Common myeloid progenitor, CD34-positive (primary cell): ENCODE data around the gene YTHDC1.

Experiments
- CTCF ChIA-PET: fragments of 350-600 bp; sonication (Branson Sonifier 250); formaldehyde crosslinking; loops from one replicate; lab custom pipeline; 2021; ENCODE audit warnings: antibody characterized with exemption; lab: Charles Lee
- POLR2A ChIA-PET: fragments of 350-600 bp; sonication (Branson Sonifier 250); formaldehyde crosslinking; loops from one replicate; lab custom pipeline; 2021; ENCODE audit warnings: antibody characterized with exemption; lab: Charles Lee
- DNase-seq, 3 donors: peaks; one replicate each; pipeline versions ENCODE4 v3.0.0 to v3.0.0-alpha.2; 2013
- H3K27ac ChIP-seq, 2 experiments: 1 replicate in 1 of 2; 2 replicates in 1 of 2; pipeline ENCODE4 v1.7.0; 2013; ENCODE audit warnings: inconsistent platforms in 2 of 2, low read length in 2 of 2, mild to moderate bottlenecking in 2 of 2, low read depth in 1 of 2, moderate library complexity in 1 of 2; ENCODE audit not compliant: severe bottlenecking in 2 of 2, insufficient read depth in 1 of 2, poor library complexity in 1 of 2
- H3K27me3 ChIP-seq, 5 experiments: replicated peaks in 2 of 5; 1 replicate in 3 of 5; 2 replicates in 2 of 5; pipeline versions ENCODE4 v1.6.1 to v1.7.0; 2013; ENCODE audit warnings: low read length in 4 of 5, mild to moderate bottlenecking in 2 of 5, moderate library complexity in 2 of 5, inconsistent platforms in 1 of 5; ENCODE audit not compliant: insufficient read depth in 5 of 5, control insufficient read depth in 4 of 5
- H3K36me3 ChIP-seq, 4 experiments: 1 replicate in 2 of 4; 2 replicates in 2 of 4; pipeline versions ENCODE4 v1.6.1 to v1.7.0; 2013; ENCODE audit warnings: low read length in 3 of 4, control low read depth in 1 of 4, mild to moderate bottlenecking in 1 of 4; ENCODE audit not compliant: control insufficient read depth in 4 of 4, insufficient read depth in 4 of 4
- H3K4me1 ChIP-seq, 4 experiments: 1 replicate in 3 of 4; 2 replicates in 1 of 4; pipeline versions ENCODE4 v1.6.1 to v1.7.1; 2013; ENCODE audit warnings: low read length in 3 of 4, mild to moderate bottlenecking in 3 of 4, control low read depth in 1 of 4, inconsistent platforms in 1 of 4, moderate library complexity in 1 of 4; ENCODE audit not compliant: control insufficient read depth in 4 of 4, insufficient read depth in 4 of 4; ENCODE audit errors: control extremely low read depth in 1 of 4
- H3K4me3 ChIP-seq, 7 experiments: 1 replicate in 4 of 7; 2 replicates in 3 of 7; pipeline versions ENCODE4 v1.5.1 to v1.7.0; 2013; ENCODE audit warnings: mild to moderate bottlenecking in 7 of 7, low read length in 6 of 7, moderate library complexity in 6 of 7, inconsistent platforms in 2 of 7, low read depth in 2 of 7, control low read depth in 1 of 7; ENCODE audit not compliant: insufficient read depth in 4 of 7, control insufficient read depth in 1 of 7; ENCODE audit errors: extremely low read depth in 1 of 7
- H3K9me3 ChIP-seq, 5 experiments: 1 replicate in 4 of 5; 2 replicates in 1 of 5; pipeline versions ENCODE4 v1.6.1 to v1.7.1; 2013; ENCODE audit warnings: low read length in 4 of 5, mild to moderate bottlenecking in 2 of 5, inconsistent platforms in 1 of 5, low read depth in 1 of 5, moderate library complexity in 1 of 5; ENCODE audit not compliant: control insufficient read depth in 4 of 5, insufficient read depth in 2 of 5; ENCODE audit errors: control extremely low read depth in 1 of 5
- WGBS: methylation state at CpG from one replicate; pipeline ENCODE4 v1.1.5; 2013; ENCODE audit not compliant: insufficient coverage; 5-methylcytosine and 5-hydroxymethylcytosine counted together

The YTHDC1 gene

GRCh38 chr4:68344785-68345184 is 5.1 kb downstream of the YTHDC1 start:
- 93% methylated on average over 4 of the region's 5 CpGs for WGBS
- H3K27me3 ChIP-seq = no peaks in the 10 kb centered on the region
- ChIA-PET CTCF (interaction anchor here (0.8 kb wide), 1 partner anchor 36 kb away, joined by 4 read pairs; no protein-coding TSS in a partner anchor), POLR2A (no interaction called here)
- DNase-seq = no peak
- peaks cover 2 to 8% (median 5%) of the 10 kb centered on the region in 4 experiments for H3K36me3 ChIP-seq
- H3K4me1 ChIP-seq = peaks cover 13 to 52% (median 18%) of the 10 kb centered on the region in 4 experiments
- no peak overlapping the region for H3K4me3 ChIP-seq
- H3K9me3 ChIP-seq = no peaks in the 10 kb centered on the region
- H3K27ac ChIP-seq = no peak overlapping the region

DNA sequence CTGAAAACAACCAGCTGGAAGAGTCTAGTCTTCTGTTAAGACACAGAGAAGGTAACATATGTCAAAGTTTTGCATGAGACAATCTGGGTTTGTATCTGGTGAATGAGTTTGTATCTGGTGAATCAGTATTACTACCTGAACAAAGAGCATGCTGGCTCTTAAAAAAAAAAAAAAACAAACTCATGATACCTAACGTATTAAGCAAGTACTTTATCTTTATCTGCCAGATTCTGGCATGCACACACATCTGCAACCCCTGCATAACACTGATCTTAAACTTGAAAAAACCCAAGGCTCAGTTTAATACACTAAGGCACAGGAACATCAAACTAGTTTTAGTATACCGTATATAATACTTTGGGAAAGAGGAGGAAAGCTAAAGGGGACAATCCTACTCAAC is 5.8 kb downstream of the YTHDC1 start:
- H3K4me3 ChIP-seq = no peak overlapping the region
- WGBS = 60% methylated on average over 1 of the region's 2 CpGs
- ChIA-PET POLR2A (no interaction called here), CTCF (interaction anchor here (0.8 to 1.1 kb wide), 2 partner anchors 19 to 35 kb away, joined by 4 read pairs; no protein-coding TSS in a partner anchor)
- peak in 2 of 3 donors; percentile 22 to 55 for DNase-seq
- H3K27me3 ChIP-seq = no peaks in the 10 kb centered on the region
- H3K27ac ChIP-seq = peak overlapping the region in 1 of 2 experiments; percentile 4
- H3K4me1 ChIP-seq = peaks cover 13 to 53% (median 18%) of the 10 kb centered on the region in 4 experiments
- no peaks in the 10 kb centered on the region for H3K9me3 ChIP-seq
- peaks cover 2 to 8% (median 5%) of the 10 kb centered on the region in 4 experiments for H3K36me3 ChIP-seq

DNA sequence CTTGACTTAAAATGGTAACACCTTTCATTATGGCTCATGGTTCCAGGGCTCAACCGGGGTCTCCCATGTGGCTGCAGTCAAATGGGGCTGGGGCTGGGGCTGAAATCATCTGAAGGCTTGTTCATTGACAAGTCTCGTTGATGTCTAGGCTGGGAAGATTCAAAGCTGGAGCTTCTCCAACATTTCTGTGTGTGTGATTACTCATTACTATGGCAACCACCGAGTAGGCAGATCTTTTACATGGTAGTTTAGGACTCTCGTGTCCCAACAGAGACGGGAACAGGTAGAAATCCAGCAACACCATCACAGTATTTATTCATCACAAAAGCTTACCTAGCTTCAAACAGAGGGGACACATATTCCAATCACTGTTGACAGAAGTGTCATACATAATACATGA is 7.8 kb downstream of the YTHDC1 start:
- ChIA-PET POLR2A (interaction anchor here (0.6 kb wide), 1 partner anchor 20 kb away, joined by 3 read pairs; no protein-coding TSS in a partner anchor), CTCF (no interaction called here)
- Histone ChIP-seq H3K9me3 (no peaks in the 10 kb centered on the region), H3K36me3 (peaks cover 7 to 17% (median 10%) of the 10 kb centered on the region in 4 experiments), H3K4me1 (peaks cover 3 to 35% (median 7%) of the 10 kb centered on the region in 4 experiments), H3K27ac (peak overlapping the region in 1 of 2 experiments; percentile 39), H3K27me3 (no peaks in the 10 kb centered on the region), H3K4me3 (no peak overlapping the region)
- peak in 2 of 3 donors; percentile 26 to 27 for DNase-seq
- 80% methylated on average over 1 of the region's 5 CpGs for WGBS

DNA sequence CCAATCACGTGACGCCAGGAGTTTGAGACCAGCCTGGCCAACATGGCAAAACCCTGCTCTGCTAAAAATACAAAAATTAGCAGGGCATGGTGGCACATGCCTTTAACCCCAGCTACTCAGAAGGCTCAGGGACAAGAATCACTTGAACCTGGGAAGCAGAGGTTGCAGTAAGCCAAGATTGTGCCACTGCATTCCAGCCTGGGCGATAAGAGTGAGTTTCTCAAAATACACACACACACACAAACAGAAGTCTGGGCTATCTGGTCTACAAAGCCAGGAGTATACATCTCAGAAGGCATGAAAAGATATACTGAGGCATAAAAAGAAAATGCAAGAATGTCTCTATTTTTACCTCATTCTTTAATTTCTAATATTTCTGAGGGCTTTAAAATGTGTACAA is 11.3 kb downstream of the YTHDC1 start:
- no peaks in the 10 kb centered on the region for H3K9me3 ChIP-seq
- no peaks in the 10 kb centered on the region for H3K27me3 ChIP-seq
- no peak overlapping the region for H3K27ac ChIP-seq
- H3K4me3 ChIP-seq = no peak overlapping the region
- POLR2A ChIA-PET = interaction anchor here (0.5 kb wide), 1 partner anchor 19 kb away, joined by 3 read pairs; no protein-coding TSS in a partner anchor
- peaks cover 0 to 14% (median 1%) of the 10 kb centered on the region in 4 experiments for H3K4me1 ChIP-seq
- peaks cover 9 to 38% (median 24%) of the 10 kb centered on the region in 4 experiments for H3K36me3 ChIP-seq
- CTCF ChIA-PET = interaction anchor here (1.3 kb wide), 1 partner anchor 10 kb away, joined by 3 read pairs; no protein-coding TSS in a partner anchor
- no peak for DNase-seq
- 95% methylated on average over 2 of the region's 3 CpGs for WGBS

- Histone ChIP-seq H3K4me1 (peaks cover 0 to 14% (median 1%) of the 10 kb centered on the region in 4 experiments), H3K27me3 (no peaks in the 10 kb centered on the region), H3K36me3 (peaks cover 10 to 47% (median 29%) of the 10 kb centered on the region in 4 experiments), H3K9me3 (no peaks in the 10 kb centered on the region), H3K4me3 (no peak overlapping the region), H3K27ac (no peak overlapping the region)
- POLR2A ChIA-PET = no interaction called here
- CTCF ChIA-PET = interaction anchor here (1.3 kb wide), 1 partner anchor 11 kb away, joined by 3 read pairs; no protein-coding TSS in a partner anchor
- 97% methylated on average over 5 of the region's 7 CpGs for WGBS
- no peak for DNase-seq
Measured at GRCh38 chr4:68337522-68337921, 12.4 kb downstream of the YTHDC1 start.

GRCh38 chr4:68337004-68337403 is 12.9 kb downstream of the YTHDC1 start:
- ChIA-PET CTCF (no interaction called here), POLR2A (no interaction called here)
- Histone ChIP-seq H3K4me1 (peaks cover 0 to 12% (median 1%) of the 10 kb centered on the region in 4 experiments), H3K9me3 (no peaks in the 10 kb centered on the region), H3K27me3 (no peaks in the 10 kb centered on the region), H3K36me3 (peaks cover 14 to 52% (median 31%) of the 10 kb centered on the region in 4 experiments), H3K27ac (no peak overlapping the region), H3K4me3 (no peak overlapping the region)
- DNase-seq = no peak
- 89% methylated on average over 1 of the region's 1 CpG for WGBS

DNA sequence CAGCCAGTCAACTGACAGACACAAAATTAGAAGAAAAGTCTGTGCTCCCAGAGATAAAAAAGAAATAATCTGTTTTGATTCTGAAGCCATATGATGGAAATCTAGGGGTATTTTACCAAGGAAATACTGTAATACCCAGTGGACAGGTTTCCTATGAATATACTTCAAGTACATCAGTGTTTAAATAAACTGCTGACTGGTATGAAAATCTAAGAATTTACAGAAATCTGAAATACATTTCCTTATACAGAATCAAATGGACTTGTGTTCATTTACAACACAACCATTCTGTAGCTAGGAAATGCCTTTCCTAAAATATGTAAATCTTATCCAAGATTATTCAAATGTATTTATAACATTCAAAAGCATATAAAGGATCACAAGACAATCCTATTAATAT is 13.4 kb downstream of the YTHDC1 start:
- no peaks in the 10 kb centered on the region for H3K9me3 ChIP-seq
- H3K27ac ChIP-seq = no peak overlapping the region
- no peak overlapping the region for H3K4me3 ChIP-seq
- ChIA-PET POLR2A (no interaction called here), CTCF (no interaction called here)
- peaks cover 0 to 10% (median 1%) of the 10 kb centered on the region in 4 experiments for H3K4me1 ChIP-seq
- peaks cover 15 to 57% (median 33%) of the 10 kb centered on the region in 4 experiments for H3K36me3 ChIP-seq
- DNase-seq = no peak
- no peaks in the 10 kb centered on the region for H3K27me3 ChIP-seq
